NK-92 treated with Interleukin-12 subunit alpha and Interleukin-12 subunit beta, amount 100 ng/mL, for 24 hours (cell line): ENCODE data around the gene INSYN1.
"Not testable (repeated sequence)": the region's sequence is repeated elsewhere in the genome, so short reads cannot be mapped to it uniquely, and the experiment has no call there.

Experiments used
- DNase-seq: peaks from one replicate; lab custom pipeline; 2025; lab: John Stamatoyannopoulos, UW

INSYN1 gene

GRCh38 chr15:73749533-73749932, 3.6 kb downstream of the INSYN1 start:
- DNase-seq, result no peak

- DNase-seq, result no peak
These were observed 4.4 kb downstream of the INSYN1 start for GRCh38 chr15:73748730-73749129.

- DNase-seq, result no peak
These were observed 5.1 kb downstream of the INSYN1 start for GRCh38 chr15:73747847-73748590.

GRCh38 chr15:73746883-73747282, 6.3 kb downstream of the INSYN1 start:
- DNase-seq, result no peak

GRCh38 chr15:73746261-73746660, 6.9 kb downstream of the INSYN1 start:
- DNase-seq, result no peak

- DNase-seq, result no peak
These were observed 8.1 kb downstream of the INSYN1 start for GRCh38 chr15:73745073-73745472.

- DNase-seq, result no peak
These were observed 8.9 kb downstream of the INSYN1 start for GRCh38 chr15:73744293-73744692.

- DNase-seq, result no peak
These were observed 11.8 kb downstream of the INSYN1 start for GRCh38 chr15:73741321-73741836.

- no peak for DNase-seq
These were observed 12.8 kb downstream of the INSYN1 start for GRCh38 chr15:73740152-73741048.

GRCh38 chr15:73737535-73737934, 15.6 kb downstream of the INSYN1 start:
- DNase-seq, result no peak

- DNase-seq, result no peak
These were observed 20.2 kb downstream of the INSYN1 start for GRCh38 chr15:73732930-73733329.

GRCh38 chr15:73732051-73732450, 21.1 kb downstream of the INSYN1 start:
- DNase-seq, result not testable (repeated sequence)

GRCh38 chr15:73727330-73727976, 25.7 kb downstream of the INSYN1 start:
- DNase-seq, result no peak

- DNase-seq, result no peak
These were observed 28.9 kb downstream of the INSYN1 start for GRCh38 chr15:73724212-73724611.

- DNase-seq, result no peak
These were observed 30.0 kb downstream of the INSYN1 start for GRCh38 chr15:73723191-73723590.

GRCh38 chr15:73722425-73722824, 30.7 kb downstream of the INSYN1 start:
- no peak for DNase-seq

- no peak for DNase-seq
These were observed 34.5 kb downstream of the INSYN1 start for GRCh38 chr15:73718694-73719093.

GRCh38 chr15:73717802-73718201, 35.3 kb downstream of the INSYN1 start:
- no peak for DNase-seq

- DNase-seq, result no peak
These were observed 35.9 kb downstream of the INSYN1 start for GRCh38 chr15:73717206-73717605.

GRCh38 chr15:73716417-73716816, 36.7 kb downstream of the INSYN1 start:
- DNase-seq, result no peak

GRCh38 chr15:73715417-73715816, 37.7 kb downstream of the INSYN1 start:
- no peak for DNase-seq

GRCh38 chr15:73714695-73715301, 38.4 kb downstream of the INSYN1 start:
- no peak for DNase-seq
